HCT116 (cell line): Measurements from ENCODE around the gene SLC4A7. TPM values are rescaled to one million over a fixed set of nuclear protein-coding genes. Genes with fewer than 3 reads are reported as not detected.

Source experiments
- ATAC-seq: fragments of 200-7000 bp; cut with Tn5 transposase; 2 replicates; pipeline ENCODE4 v1.9.1; 2020; ENCODE audit warnings: mild to moderate bottlenecking, moderate library complexity
- BruUV-seq: library from RNA; stranded (reverse); fragments of 400-500 nt; replicated peaks from 2 replicates; lab custom pipeline; 2021; lab: Mats Ljungman, UMichigan
- CTCF ChIA-PET: fragments of 300-600 bp; sonication (Branson Sonifier 250); formaldehyde crosslinking; loops from one replicate; lab custom pipeline; 2021; ENCODE audit warnings: antibody characterized with exemption; lab: Charles Lee
- POLR2A ChIA-PET: fragments of 300-600, 350-600 bp; sonication (Branson Sonifier 250); formaldehyde crosslinking; loops from one replicate; lab custom pipeline; 2021; ENCODE audit warnings: antibody characterized with exemption; lab: Charles Lee
- RAD21 ChIA-PET, 2 experiments: fragments of 300-600 bp; sonication (Branson Sonifier 250); formaldehyde crosslinking; loops; one replicate each; lab custom pipeline; 2023; ENCODE audit warnings: low total read pairs in 2 of 2; ENCODE audit not compliant: uncharacterized antibody in 2 of 2, unreplicated experiment in 2 of 2, low non-redundant PET in 1 of 2; lab: Charles Lee
- DNase-seq: peaks from one replicate; pipeline ENCODE4 v3.0.0-alpha.2; 2010; ENCODE audit warnings: low read depth, low spot score
- H2AFZ ChIP-seq: fragments of 200-600 bp; shearing (Covaris generic), sonication (generic); 2 replicates; pipeline ENCODE4 v1.6.1; 2017; ENCODE audit warnings: low read depth, mixed run types, mixed read lengths, antibody characterized with exemption, low read length; ENCODE audit not compliant: poor library complexity, severe bottlenecking
- H3K27ac ChIP-seq: 2 replicates; pipeline ENCODE4 v1.5.1; 2012; ENCODE audit warnings: low read depth, low read length
- H3K27me3 ChIP-seq: fragments of 200-600 bp; sonication (generic); 2 replicates; pipeline ENCODE4 v1.6.1; 2016; ENCODE audit warnings: mixed run types, low read length, mixed read lengths; ENCODE audit not compliant: insufficient read depth
- H3K36me3 ChIP-seq, 2 experiments: fragments of 200-500 bp in 1 of 2; fragments of 200-600 bp in 1 of 2; sonication (Bioruptor generic) in 1 of 2; sonication (generic) in 1 of 2; 2 replicates each; pipeline versions ENCODE4 v1.5.1 to v1.6.1; 2014 to 2016; ENCODE audit warnings: low read length in 2 of 2, inconsistent platforms in 1 of 2, mixed read lengths in 1 of 2, mixed run types in 1 of 2; ENCODE audit not compliant: insufficient read depth in 2 of 2, control insufficient read depth in 1 of 2
- H3K4me1 ChIP-seq, 2 experiments: fragments of 200-600 bp in 1 of 2; sonication (generic) in 1 of 2; 2 replicates each; pipeline versions ENCODE4 v1.5.1 to v1.6.1; 2012 to 2017; ENCODE audit warnings: low read length in 2 of 2, inconsistent platforms in 1 of 2, mild to moderate bottlenecking in 1 of 2, mixed read lengths in 1 of 2, mixed run types in 1 of 2, moderate library complexity in 1 of 2; ENCODE audit not compliant: insufficient read depth in 2 of 2, control insufficient read depth in 1 of 2
- H3K4me2 ChIP-seq: fragments of 200-600 bp; sonication (generic); 2 replicates; pipeline ENCODE4 v1.6.1; 2017; ENCODE audit warnings: mixed run types, low read length, mixed read lengths
- H3K4me3 ChIP-seq, 2 experiments: fragments of 200-600 bp in 1 of 2; sonication (generic) in 1 of 2; replicated peaks in 1 of 2; 2 replicates each; pipeline ENCODE4 v1.5.1; 2011 to 2016; ENCODE audit warnings: low read length in 2 of 2, control low read depth in 1 of 2, low read depth in 1 of 2, mild to moderate bottlenecking in 1 of 2, mixed read lengths in 1 of 2, mixed run types in 1 of 2
- H3K79me2 ChIP-seq: fragments of 200-600 bp; sonication (generic); 2 replicates; pipeline ENCODE4 v1.6.1; 2017; ENCODE audit warnings: mild to moderate bottlenecking, mixed run types, low read length, moderate library complexity, mixed read lengths; ENCODE audit not compliant: insufficient read depth
- H3K9ac ChIP-seq: fragments of 200-600 bp; sonication (generic); 2 replicates; pipeline ENCODE4 v1.6.1; 2016; ENCODE audit warnings: low read length, mixed read lengths
- H3K9me2 ChIP-seq: fragments of 200-600 bp; sonication (generic), shearing (Covaris generic); 2 replicates; pipeline ENCODE4 v1.6.1; 2017; ENCODE audit warnings: mixed run types, mild to moderate bottlenecking, moderate library complexity; ENCODE audit not compliant: insufficient read depth
- H3K9me3 ChIP-seq, 2 experiments: fragments of 200-500 bp in 1 of 2; fragments of 200-600 bp in 1 of 2; sonication (Bioruptor generic) in 1 of 2; sonication (generic) in 1 of 2; 2 replicates each; pipeline ENCODE4 v1.6.1; 2014 to 2017; ENCODE audit warnings: low read length in 2 of 2, mixed read lengths in 2 of 2, inconsistent platforms in 1 of 2, low read depth in 1 of 2, mild to moderate bottlenecking in 1 of 2, mixed run types in 1 of 2, moderate library complexity in 1 of 2; ENCODE audit not compliant: control insufficient read depth in 1 of 2, insufficient read depth in 1 of 2
- H4K20me1 ChIP-seq: fragments of 200-600 bp; sonication (generic), shearing (Covaris generic); 2 replicates; pipeline ENCODE4 v1.6.1; 2017; ENCODE audit warnings: mixed run types, mild to moderate bottlenecking, moderate library complexity; ENCODE audit not compliant: insufficient read depth
- ATF3 ChIP-seq: IDR thresholded peaks from 2 replicates; pipeline ENCODE4 v1.6.1; 2012
- CBX3 ChIP-seq: IDR thresholded peaks from 2 replicates; pipeline ENCODE4 v1.6.1; 2012; ENCODE audit warnings: low read depth
- CEBPB ChIP-seq: IDR thresholded peaks from 2 replicates; pipeline ENCODE4 v1.6.1; 2012; ENCODE audit warnings: low read depth
- EGR1 ChIP-seq: IDR thresholded peaks from 2 replicates; pipeline ENCODE4 v1.6.1; 2012; ENCODE audit warnings: low read depth
- ELF1 ChIP-seq: IDR thresholded peaks from 2 replicates; pipeline ENCODE4 v1.6.1; 2012; ENCODE audit warnings: low read depth, borderline replicate concordance
- EZH2 ChIP-seq: fragments of 200-600 bp; sonication (generic); IDR thresholded peaks from 2 replicates; pipeline ENCODE4 v1.6.1; 2017; ENCODE audit warnings: antibody characterized with exemption, mixed run types
- EZH2phosphoT487 ChIP-seq: fragments of 200-600 bp; IDR thresholded peaks from 2 replicates; pipeline ENCODE4 v1.6.1; 2018; ENCODE audit warnings: antibody characterized with exemption, borderline replicate concordance
- FOSL1 ChIP-seq: IDR thresholded peaks from 2 replicates; pipeline ENCODE4 v1.6.1; 2012; ENCODE audit warnings: low read depth
- JUND ChIP-seq: IDR thresholded peaks from 2 replicates; pipeline ENCODE4 v1.6.1; 2012
- POLR2A ChIP-seq: IDR thresholded peaks from 2 replicates; pipeline ENCODE4 v1.7.0; 2011; ENCODE audit warnings: borderline replicate concordance; ENCODE audit not compliant: insufficient read depth, insufficient read length; ENCODE audit errors: extremely low read depth
- RAD21 ChIP-seq: IDR thresholded peaks from 2 replicates; pipeline ENCODE4 v1.6.1; 2012; ENCODE audit warnings: low read depth, mild to moderate bottlenecking
- REST ChIP-seq: IDR thresholded peaks from 2 replicates; pipeline ENCODE4 v1.6.1; 2012; ENCODE audit warnings: low read depth
- SIN3A ChIP-seq: IDR thresholded peaks from 2 replicates; pipeline ENCODE4 v1.6.1; 2012; ENCODE audit warnings: low read depth
- SP1 ChIP-seq: IDR thresholded peaks from 2 replicates; pipeline ENCODE4 v1.6.1; 2012; ENCODE audit warnings: low read depth
- SRF ChIP-seq: IDR thresholded peaks from 2 replicates; pipeline ENCODE4 v1.6.1; 2012; ENCODE audit warnings: low read depth
- TCF7L2 ChIP-seq: IDR thresholded peaks from 2 replicates; pipeline ENCODE4 v1.7.0; 2011; ENCODE audit warnings: borderline replicate concordance, inconsistent platforms; ENCODE audit not compliant: insufficient read depth, insufficient read length; ENCODE audit errors: extremely low read depth
- YY1 ChIP-seq: IDR thresholded peaks from 2 replicates; pipeline ENCODE4 v1.6.1; 2011; ENCODE audit warnings: low read length, low read depth, moderate library complexity, mild to moderate bottlenecking; ENCODE audit not compliant: insufficient replicate concordance; ENCODE audit errors: extremely low read depth
- ZFX ChIP-seq: fragments of 450-650 bp; IDR thresholded peaks from 2 replicates; pipeline ENCODE4 v1.6.1; 2017
- ZNF274 ChIP-seq: fragments of 200-500 bp; sonication (Bioruptor generic); IDR thresholded peaks from 2 replicates; pipeline ENCODE4 v1.6.1; 2014; ENCODE audit warnings: mild to moderate bottlenecking, low read depth, low read length, inconsistent platforms
- intact Hi-C: fragments of 100-400 bp; cut with micrococcal nuclease; formaldehyde crosslinking; loops from 2 replicates; pipeline ENCODE4 v1.10.0; 2022
- total RNA-seq: library from RNA; stranded (reverse); gene quantifications from one replicate; pipeline ENCODE4 v1.2.1, GENCODE V29; 2021; ENCODE audit not compliant: unreplicated experiment

SLC4A7 gene
- total RNA-seq, 1 experiment from 2014 or later, result 37.6 TPM

- no peaks in the 10 kb centered on the region for H3K4me1 ChIP-seq
- H3K27ac ChIP-seq, result no peak overlapping the region
- no peaks in the 10 kb centered on the region for H3K9me3 ChIP-seq
- H3K9me2 ChIP-seq, result no peaks in the 10 kb centered on the region
- no peak overlapping the region for H3K4me3 ChIP-seq
- ChIA-PET POLR2A (no interaction called here), CTCF (no interaction called here), RAD21 (no interaction called here)
- no peaks in the 10 kb centered on the region for H3K27me3 ChIP-seq
- H3K9ac ChIP-seq, result no peak overlapping the region
- peaks cover 86% of the 10 kb centered on the region for H3K79me2 ChIP-seq
- intact Hi-C loops, result no loop called here
- H3K4me2 ChIP-seq, result no peak overlapping the region
- H3K36me3 ChIP-seq, result no peaks in the 10 kb centered on the region
- TF ChIP-seq ZFX (no peak), CEBPB (no peak), CBX3 (no peak), ELF1 (no peak), EGR1 (no peak), EZH2phosphoT487 (no peak), ATF3 (no peak), ZNF274 (no peak), TCF7L2 (no peak), EZH2 (no peak), JUND (no peak), RAD21 (no peak)
- no peak overlapping the region for H2AFZ ChIP-seq
- peaks cover 16% of the 10 kb centered on the region; the same call in 1 of the 2 replicates for H4K20me1 ChIP-seq
- no peak for ATAC-seq
- no TSS peak for BruUV-seq
- DNase-seq, result no peak
Measured at GRCh38 chr3:27456554-27456953, 27.6 kb downstream of the SLC4A7 start.

- H3K9ac ChIP-seq, result no peak overlapping the region
- no peaks in the 10 kb centered on the region for H3K9me3 ChIP-seq
- no peaks in the 10 kb centered on the region for H3K36me3 ChIP-seq
- intact Hi-C loops, result no loop called here
- H4K20me1 ChIP-seq, result peaks cover 9% of the 10 kb centered on the region; the same call in 1 of the 2 replicates
- peaks cover 83% of the 10 kb centered on the region for H3K79me2 ChIP-seq
- no peak overlapping the region for H3K27ac ChIP-seq
- no peak overlapping the region for H3K4me3 ChIP-seq
- ChIA-PET CTCF (no interaction called here), RAD21 (interaction anchor here in 1 of 2 experiments (1.0 kb wide), 1 partner anchor 97 kb away, joined by 3 read pairs; no protein-coding TSS in a partner anchor), POLR2A (no interaction called here)
- no TSS peak for BruUV-seq
- ATAC-seq (no peak), DNase-seq (no peak)
- no peak overlapping the region for H2AFZ ChIP-seq
- no peaks in the 10 kb centered on the region for H3K27me3 ChIP-seq
- H3K9me2 ChIP-seq, result no peaks in the 10 kb centered on the region
- H3K4me1 ChIP-seq, result peaks cover 0 to 12% of the 10 kb centered on the region in 2 experiments; a peak in 3 of 4 replicates
- no peak overlapping the region for H3K4me2 ChIP-seq
- TF ChIP-seq ZFX, result no peak
- TF ChIP-seq POLR2A, result no peak
- TF ChIP-seq SRF, result no peak
- TF ChIP-seq FOSL1, result no peak
- no peak for TF ChIP-seq REST
- TF ChIP-seq SIN3A, result no peak
- TF ChIP-seq YY1, result no peak
- TF ChIP-seq JUND, result no peak
- TF ChIP-seq EZH2phosphoT487, result no peak
- TF ChIP-seq EZH2, result no peak
- TF ChIP-seq ZNF274, result no peak
- no peak for TF ChIP-seq CEBPB
- TF ChIP-seq EGR1, result no peak
- no peak for TF ChIP-seq CBX3
- TF ChIP-seq SP1, result no peak
Measured at GRCh38 chr3:27454914-27455313, 29.3 kb downstream of the SLC4A7 start.
